Measurements from ENCODE around the gene DCDC2C. TPM values are rescaled to one million over a fixed set of nuclear protein-coding genes. Genes with fewer than 3 reads are reported as not detected.

Gene DCDC2C
- total RNA-seq, 1 experiment from 2014 or later, result not detected

GRCh38 chr2:3706892-3707291 is 3.5 kb downstream of the DCDC2C start:
- no TSS peak for BruUV-seq (replicated peaks)
- no peak overlapping the region for H3K4me3 ChIP-seq (ENCODE audit: low read depth, low read length)
- POLR2A ChIA-PET, result no interaction called here
- DNase-seq, result no peak
- H3K27me3 Mint-ChIP-seq (ENCODE audit: insufficient read depth, unreplicated experiment), result peaks cover 17% of the 10 kb centered on the region
- no peaks in the 10 kb centered on the region for H3K36me3 Mint-ChIP-seq (ENCODE audit: insufficient read depth, unreplicated experiment)
- no peaks in the 10 kb centered on the region for H3K4me1 ChIP-seq
- H3K4me1 Mint-ChIP-seq (ENCODE audit: low read depth, unreplicated experiment), result no peaks in the 10 kb centered on the region
- H3K9me3 ChIP-seq, result no peaks in the 10 kb centered on the region
- no peaks in the 10 kb centered on the region for H3K9me3 Mint-ChIP-seq (ENCODE audit: unreplicated experiment)
- no peaks in the 10 kb centered on the region for H3K27me3 ChIP-seq (replicated peaks; ENCODE audit: control insufficient read depth, insufficient read depth, low read length)
- H3K27ac Mint-ChIP-seq (ENCODE audit: unreplicated experiment), result no peak overlapping the region
- no peak for TF ChIP-seq CTCF (IDR thresholded peaks at IDR 0.05; ENCODE audit: insufficient read depth in 1 of 2, low read depth in 1 of 2, low read length in 1 of 2, severe bottlenecking in 1 of 2, unreplicated experiment in 1 of 2)
- H3K36me3 ChIP-seq (ENCODE audit: control insufficient read depth, insufficient read depth, low read length), result no peaks in the 10 kb centered on the region
- CTCF ChIA-PET, result no interaction called here
- H3K4me3 Mint-ChIP-seq (ENCODE audit: unreplicated experiment), result no peak overlapping the region
- intact Hi-C loops (cut with micrococcal nuclease; ENCODE audit: unreplicated experiment), result no loop called here

- no peak for DNase-seq
- TF ChIP-seq CTCF (IDR thresholded peaks at IDR 0.05; ENCODE audit: insufficient read depth in 1 of 2, low read depth in 1 of 2, low read length in 1 of 2, severe bottlenecking in 1 of 2, unreplicated experiment in 1 of 2), result no peak
- H3K9me3 ChIP-seq, result no peaks in the 10 kb centered on the region
- ChIA-PET POLR2A (no interaction called here), CTCF (no interaction called here)
- no peaks in the 10 kb centered on the region for H3K9me3 Mint-ChIP-seq (ENCODE audit: unreplicated experiment)
- H3K4me1 Mint-ChIP-seq (ENCODE audit: low read depth, unreplicated experiment), result no peaks in the 10 kb centered on the region
- H3K4me3 ChIP-seq (ENCODE audit: low read depth, low read length), result no peak overlapping the region
- no peaks in the 10 kb centered on the region for H3K36me3 ChIP-seq (ENCODE audit: control insufficient read depth, insufficient read depth, low read length)
- no peaks in the 10 kb centered on the region for H3K4me1 ChIP-seq
- H3K27me3 Mint-ChIP-seq (ENCODE audit: insufficient read depth, unreplicated experiment), result peaks cover 12% of the 10 kb centered on the region
- H3K27ac Mint-ChIP-seq (ENCODE audit: unreplicated experiment), result no peak overlapping the region
- no TSS peak for BruUV-seq (replicated peaks)
- no peaks in the 10 kb centered on the region for H3K36me3 Mint-ChIP-seq (ENCODE audit: insufficient read depth, unreplicated experiment)
- intact Hi-C loops (cut with micrococcal nuclease; ENCODE audit: unreplicated experiment), result no loop called here
- no peaks in the 10 kb centered on the region for H3K27me3 ChIP-seq (replicated peaks; ENCODE audit: control insufficient read depth, insufficient read depth, low read length)
- no peak overlapping the region for H3K4me3 Mint-ChIP-seq (ENCODE audit: unreplicated experiment)
Measured at GRCh38 chr2:3708576-3708975, 5.2 kb downstream of the DCDC2C start.

- Mint-ChIP-seq H3K4me3 (ENCODE audit: unreplicated experiment) (no peak overlapping the region), H3K27ac (ENCODE audit: unreplicated experiment) (no peak overlapping the region), H3K36me3 (ENCODE audit: insufficient read depth, unreplicated experiment) (no peaks in the 10 kb centered on the region), H3K27me3 (ENCODE audit: insufficient read depth, unreplicated experiment) (peaks cover 12% of the 10 kb centered on the region), H3K9me3 (ENCODE audit: unreplicated experiment) (no peaks in the 10 kb centered on the region), H3K4me1 (ENCODE audit: low read depth, unreplicated experiment) (no peaks in the 10 kb centered on the region)
- no peaks in the 10 kb centered on the region for H3K4me1 ChIP-seq
- no peak for TF ChIP-seq CTCF (IDR thresholded peaks at IDR 0.05; ENCODE audit: insufficient read depth in 1 of 2, low read depth in 1 of 2, low read length in 1 of 2, severe bottlenecking in 1 of 2, unreplicated experiment in 1 of 2)
- BruUV-seq (replicated peaks), result no TSS peak
- H3K4me3 ChIP-seq (ENCODE audit: low read depth, low read length), result no peak overlapping the region
- intact Hi-C loops (cut with micrococcal nuclease; ENCODE audit: unreplicated experiment), result no loop called here
- no peaks in the 10 kb centered on the region for H3K27me3 ChIP-seq (replicated peaks; ENCODE audit: control insufficient read depth, insufficient read depth, low read length)
- CTCF ChIA-PET, result no interaction called here
- no peaks in the 10 kb centered on the region for H3K36me3 ChIP-seq (ENCODE audit: control insufficient read depth, insufficient read depth, low read length)
- DNase-seq, result no peak
- no peaks in the 10 kb centered on the region for H3K9me3 ChIP-seq
- POLR2A ChIA-PET, result no interaction called here
Measured at GRCh38 chr2:3709225-3709624, 5.8 kb downstream of the DCDC2C start.
